Osteocyte (in vitro differentiated cells): ENCODE measurements around the gene GLT6D1. TPM values are rescaled to one million over a fixed set of nuclear protein-coding genes. Genes with fewer than 3 reads are reported as not detected.

ENCODE experiments used
- DNase-seq: peaks from one replicate; pipeline ENCODE4 v3.0.0; 2021; ENCODE audit warnings: mixed read lengths; ENCODE audit not compliant: unreplicated experiment; ENCODE audit errors: extremely low spot score
- H3K27ac Mint-ChIP-seq: one replicate; pipeline ENCODE4 v1.8.0; 2021; ENCODE audit warnings: mild to moderate bottlenecking, mixed read lengths; ENCODE audit not compliant: unreplicated experiment
- H3K27me3 Mint-ChIP-seq: one replicate; pipeline ENCODE4 v1.8.0; 2021; ENCODE audit warnings: mixed read lengths; ENCODE audit not compliant: unreplicated experiment
- H3K36me3 Mint-ChIP-seq: one replicate; pipeline ENCODE4 v1.8.0; 2021; ENCODE audit warnings: mixed read lengths; ENCODE audit not compliant: unreplicated experiment
- H3K4me1 Mint-ChIP-seq: one replicate; pipeline ENCODE4 v1.8.0; 2021; ENCODE audit warnings: mixed read lengths; ENCODE audit not compliant: unreplicated experiment
- H3K4me3 Mint-ChIP-seq: one replicate; pipeline ENCODE4 v1.8.0; 2021; ENCODE audit warnings: mild to moderate bottlenecking, moderate library complexity, mixed read lengths; ENCODE audit not compliant: unreplicated experiment
- H3K9me3 Mint-ChIP-seq: one replicate; pipeline ENCODE4 v1.8.0; 2021; ENCODE audit warnings: mixed read lengths; ENCODE audit not compliant: unreplicated experiment
- total RNA-seq: library from RNA; stranded (reverse); gene quantifications from 2 replicates; pipeline ENCODE4 v1.2.1, GENCODE V29; 2021
- TF ChIP-seq, protein P1 (sequence below): fragments of 200-600 bp; sonication (generic); IDR thresholded peaks from 2 replicates; pipeline ENCODE4 v1.5.0; 2021; ENCODE audit warnings: antibody characterized with exemption, mild to moderate bottlenecking, moderate library complexity

Gene GLT6D1
- total RNA-seq, 1 donor from 2014 or later: not detected

DNA sequence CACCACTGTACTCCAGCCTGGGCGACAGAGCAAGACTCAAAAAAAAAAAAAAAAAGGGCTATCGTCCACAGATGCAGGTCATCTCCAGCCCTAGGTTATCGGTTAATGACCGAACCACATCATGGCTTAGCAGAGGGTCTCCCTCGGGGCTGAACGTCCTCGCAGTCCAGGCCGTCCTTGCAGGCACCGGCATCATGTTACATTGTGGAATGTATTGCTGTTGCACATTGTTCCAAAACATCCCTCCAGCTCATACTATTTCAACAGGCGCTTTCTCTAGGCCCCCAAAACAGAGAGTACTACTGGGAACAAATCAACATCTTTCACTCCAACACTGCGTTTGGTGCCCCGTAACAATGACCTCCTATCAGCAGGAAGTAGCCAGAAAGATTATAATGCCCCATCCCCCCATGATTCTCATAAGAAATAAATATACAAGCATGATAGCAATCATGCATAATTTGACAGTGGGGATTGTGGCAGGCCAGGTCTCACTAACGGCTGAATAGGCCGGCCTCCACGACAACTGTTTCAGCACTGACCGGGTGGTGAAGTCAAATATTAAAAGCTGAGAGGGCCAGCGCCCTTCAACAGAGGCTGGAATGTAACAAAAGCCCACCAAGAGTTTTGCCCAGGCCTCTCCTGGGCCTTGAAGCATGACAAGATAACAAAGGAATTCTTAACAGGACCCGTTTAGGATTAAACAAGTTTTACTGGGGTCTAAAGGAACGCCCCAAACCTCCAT is 22.6 kb upstream of the GLT6D1 start:
- no peak for DNase-seq
- Mint-ChIP-seq H3K27me3 (no peaks in the 10 kb centered on the region), H3K9me3 (no peaks in the 10 kb centered on the region), H3K4me3 (no peak overlapping the region), H3K36me3 (no peaks in the 10 kb centered on the region), H3K27ac (no peak overlapping the region), H3K4me1 (no peaks in the 10 kb centered on the region)
- TF ChIP-seq, protein P1, sequence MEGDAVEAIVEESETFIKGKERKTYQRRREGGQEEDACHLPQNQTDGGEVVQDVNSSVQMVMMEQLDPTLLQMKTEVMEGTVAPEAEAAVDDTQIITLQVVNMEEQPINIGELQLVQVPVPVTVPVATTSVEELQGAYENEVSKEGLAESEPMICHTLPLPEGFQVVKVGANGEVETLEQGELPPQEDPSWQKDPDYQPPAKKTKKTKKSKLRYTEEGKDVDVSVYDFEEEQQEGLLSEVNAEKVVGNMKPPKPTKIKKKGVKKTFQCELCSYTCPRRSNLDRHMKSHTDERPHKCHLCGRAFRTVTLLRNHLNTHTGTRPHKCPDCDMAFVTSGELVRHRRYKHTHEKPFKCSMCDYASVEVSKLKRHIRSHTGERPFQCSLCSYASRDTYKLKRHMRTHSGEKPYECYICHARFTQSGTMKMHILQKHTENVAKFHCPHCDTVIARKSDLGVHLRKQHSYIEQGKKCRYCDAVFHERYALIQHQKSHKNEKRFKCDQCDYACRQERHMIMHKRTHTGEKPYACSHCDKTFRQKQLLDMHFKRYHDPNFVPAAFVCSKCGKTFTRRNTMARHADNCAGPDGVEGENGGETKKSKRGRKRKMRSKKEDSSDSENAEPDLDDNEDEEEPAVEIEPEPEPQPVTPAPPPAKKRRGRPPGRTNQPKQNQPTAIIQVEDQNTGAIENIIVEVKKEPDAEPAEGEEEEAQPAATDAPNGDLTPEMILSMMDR: no peak

DNA sequence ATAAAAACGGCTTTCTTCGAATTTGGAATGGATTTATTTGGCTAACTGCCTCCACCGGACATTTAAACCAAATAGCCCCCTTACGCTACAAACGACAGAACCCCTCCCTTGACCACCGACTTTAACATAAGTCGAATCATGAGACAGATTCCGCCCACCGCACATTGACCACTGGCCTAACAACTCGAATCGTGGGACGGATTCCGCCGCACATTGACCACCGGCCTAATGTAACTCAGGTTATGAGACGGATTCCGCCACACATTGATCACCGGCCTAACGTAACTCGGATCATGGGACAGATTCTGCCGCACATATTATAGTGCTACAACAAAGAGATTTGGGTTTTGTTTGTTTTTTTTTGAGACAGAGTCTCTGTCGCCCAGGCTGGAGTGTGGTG is 21.1 kb upstream of the GLT6D1 start:
- no peak overlapping the region for H3K27ac Mint-ChIP-seq
- no peak overlapping the region for H3K4me3 Mint-ChIP-seq
- H3K27me3 Mint-ChIP-seq: no peaks in the 10 kb centered on the region
- H3K36me3 Mint-ChIP-seq: no peaks in the 10 kb centered on the region
- no peaks in the 10 kb centered on the region for H3K4me1 Mint-ChIP-seq
- H3K9me3 Mint-ChIP-seq: no peaks in the 10 kb centered on the region
- no peak for DNase-seq
- TF ChIP-seq, protein P1: no peak

DNA sequence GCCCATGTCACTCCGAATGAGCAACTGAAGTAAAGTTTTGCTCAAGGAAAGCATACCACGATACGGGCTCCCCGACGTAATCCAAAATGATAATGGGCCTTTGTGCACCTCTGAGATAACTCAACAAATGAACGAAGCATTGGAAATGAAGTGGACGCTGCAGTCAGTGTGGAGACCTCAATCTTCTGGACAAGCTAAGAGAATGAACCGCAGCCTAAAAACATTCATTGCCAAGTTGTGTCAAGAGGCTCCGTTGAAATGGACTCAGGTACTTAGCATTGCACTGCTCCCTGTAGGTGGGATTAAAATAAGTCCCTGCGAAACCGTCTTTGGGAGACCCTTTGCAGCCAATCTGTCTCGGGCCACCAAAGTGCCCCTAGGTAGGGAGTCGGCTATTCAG is 19.9 kb upstream of the GLT6D1 start:
- H3K36me3 Mint-ChIP-seq: no peaks in the 10 kb centered on the region
- H3K4me3 Mint-ChIP-seq: no peak overlapping the region
- TF ChIP-seq, protein P1: no peak
- no peaks in the 10 kb centered on the region for H3K4me1 Mint-ChIP-seq
- H3K27ac Mint-ChIP-seq: no peak overlapping the region
- H3K9me3 Mint-ChIP-seq: peaks cover 1% of the 10 kb centered on the region
- no peak for DNase-seq
- H3K27me3 Mint-ChIP-seq: no peaks in the 10 kb centered on the region

DNA sequence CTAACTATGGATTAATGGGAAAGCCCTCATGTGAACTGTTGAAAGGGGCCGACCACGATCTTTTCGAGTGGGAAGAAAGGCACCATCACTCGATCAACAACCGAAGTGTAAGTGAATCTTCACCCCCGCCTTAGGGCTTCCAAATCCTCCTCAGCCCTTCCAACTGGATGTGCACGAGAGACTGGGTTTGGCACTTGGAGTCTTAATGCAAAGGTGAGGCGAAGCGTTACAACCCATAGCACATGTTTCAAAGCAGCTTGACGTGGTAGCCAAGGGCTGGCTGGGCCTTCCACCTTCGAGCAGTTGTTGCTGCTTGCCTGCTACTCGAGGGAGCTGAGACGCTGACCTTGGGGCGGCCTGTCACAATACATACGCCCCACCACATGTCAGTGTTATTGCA is 18.1 kb upstream of the GLT6D1 start:
- Mint-ChIP-seq H3K36me3 (no peaks in the 10 kb centered on the region), H3K27ac (no peak overlapping the region), H3K9me3 (peaks cover 13% of the 10 kb centered on the region), H3K4me3 (no peak overlapping the region), H3K27me3 (no peaks in the 10 kb centered on the region), H3K4me1 (no peaks in the 10 kb centered on the region)
- TF ChIP-seq, protein P1: no peak
- DNase-seq: no peak

DNA sequence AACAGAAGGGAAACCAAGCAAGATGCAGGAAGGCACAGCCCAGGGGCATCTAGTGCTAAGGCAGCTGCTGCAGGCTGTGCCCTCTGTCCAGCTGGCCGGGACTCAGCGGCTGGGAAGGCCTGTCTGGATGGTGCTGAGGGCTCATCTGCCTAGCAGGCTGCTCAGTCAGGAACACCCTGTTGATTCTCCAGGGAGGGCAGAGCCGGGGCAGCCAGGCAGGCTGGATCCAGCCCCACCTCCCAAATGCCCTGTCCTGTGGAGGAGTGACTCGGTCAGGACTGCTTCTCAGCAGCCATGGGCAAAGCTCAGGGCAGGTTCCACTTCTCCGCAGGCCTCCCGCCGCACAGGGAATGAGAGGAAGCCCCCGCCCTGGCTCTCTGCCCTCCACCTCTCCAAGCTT is 16.0 kb upstream of the GLT6D1 start:
- no peaks in the 10 kb centered on the region for H3K4me1 Mint-ChIP-seq
- H3K27me3 Mint-ChIP-seq: no peaks in the 10 kb centered on the region
- DNase-seq: no peak
- TF ChIP-seq, protein P1: no peak
- H3K36me3 Mint-ChIP-seq: no peaks in the 10 kb centered on the region
- no peak overlapping the region for H3K4me3 Mint-ChIP-seq
- peaks cover 14% of the 10 kb centered on the region for H3K9me3 Mint-ChIP-seq
- H3K27ac Mint-ChIP-seq: no peak overlapping the region
